GM10847 (cell line): ENCODE measurements around the gene TMEM143.

Experiments used
- POLR2A ChIP-seq: IDR thresholded peaks from 2 replicates; pipeline ENCODE4 v1.6.1; 2011; ENCODE audit not compliant: insufficient read length; ENCODE audit errors: extremely low read depth

The TMEM143 gene

DNA sequence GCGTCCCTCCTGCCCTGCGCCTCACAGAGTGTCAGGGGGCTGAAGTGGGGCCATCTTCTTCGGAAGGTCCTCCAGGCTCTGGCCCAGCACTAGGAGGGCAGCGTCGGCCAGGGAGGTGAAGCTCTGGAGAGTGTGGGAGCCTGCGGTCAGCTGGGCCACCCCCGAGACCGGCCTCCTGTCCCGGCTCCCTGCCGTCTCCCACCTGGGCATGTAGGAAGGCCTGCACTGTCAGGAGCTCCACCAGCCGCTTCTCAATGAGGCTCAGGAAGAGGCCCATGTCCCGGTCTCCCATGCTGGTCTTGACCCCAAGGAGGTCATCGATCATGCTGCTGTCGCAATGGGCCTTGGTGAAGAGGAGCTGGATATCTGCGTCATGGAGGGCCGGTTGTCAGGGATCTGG lies 65.8 kb downstream of the TMEM143 start:
- TF ChIP-seq POLR2A, result no peak

DNA sequence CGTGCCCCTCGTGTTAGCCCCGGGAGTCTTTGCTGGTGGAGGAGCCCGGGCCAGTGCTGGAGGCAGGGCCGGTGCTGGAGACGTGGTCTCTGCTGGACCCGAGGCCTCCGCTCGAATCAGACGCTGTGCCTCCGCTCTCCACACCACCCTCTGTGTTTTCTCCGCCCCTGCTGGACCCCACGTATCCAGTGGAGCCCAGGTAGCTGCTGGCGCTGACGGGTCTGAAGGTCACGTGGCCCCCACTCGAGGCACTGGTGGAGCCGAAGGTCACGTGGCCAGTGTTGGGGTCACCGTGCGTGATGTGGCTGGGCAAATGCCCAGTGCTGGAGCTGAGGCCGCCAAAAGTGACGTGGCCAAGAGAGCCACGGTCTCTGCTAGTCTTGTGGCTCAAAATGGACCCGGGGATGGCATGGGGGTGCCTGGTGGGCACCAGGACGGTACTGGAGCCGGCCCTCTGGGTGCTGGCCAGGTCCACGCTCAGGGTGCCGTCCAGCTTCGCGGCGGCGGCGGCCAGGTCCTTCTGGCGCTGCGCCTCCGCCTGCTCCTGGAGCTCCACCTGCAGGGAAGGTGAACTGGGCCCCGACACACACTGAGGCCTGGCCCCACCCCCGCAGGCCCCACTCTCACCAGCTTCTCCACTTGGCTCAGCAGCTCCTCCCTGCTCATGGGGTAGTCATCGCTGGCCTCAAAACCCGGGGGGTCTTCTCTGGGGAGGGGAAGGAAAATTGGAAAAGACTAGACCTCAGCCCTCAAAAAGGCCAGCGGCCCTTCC lies 66.6 kb downstream of the TMEM143 start:
- TF ChIP-seq POLR2A, result no peak

DNA sequence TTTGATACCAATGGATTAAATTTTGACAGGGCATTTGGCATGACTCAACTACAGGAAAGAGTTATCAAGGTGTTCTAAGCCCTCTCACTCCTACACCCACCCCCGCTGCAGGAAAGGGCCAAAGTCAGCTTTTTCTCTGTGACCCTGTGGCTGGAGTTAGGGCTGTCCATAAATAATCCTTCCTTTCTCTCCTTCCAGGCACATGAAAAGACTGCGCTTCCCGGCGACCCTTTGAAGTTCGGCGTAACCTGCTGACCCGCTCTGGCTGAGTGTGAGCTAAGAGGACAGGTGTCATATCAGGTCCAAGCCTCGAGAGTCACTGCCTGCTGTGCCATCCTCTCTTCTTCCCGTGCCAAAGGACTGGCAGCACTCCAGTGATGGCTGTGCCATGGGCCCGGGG lies 68.3 kb downstream of the TMEM143 start:
- no peak for TF ChIP-seq POLR2A

DNA sequence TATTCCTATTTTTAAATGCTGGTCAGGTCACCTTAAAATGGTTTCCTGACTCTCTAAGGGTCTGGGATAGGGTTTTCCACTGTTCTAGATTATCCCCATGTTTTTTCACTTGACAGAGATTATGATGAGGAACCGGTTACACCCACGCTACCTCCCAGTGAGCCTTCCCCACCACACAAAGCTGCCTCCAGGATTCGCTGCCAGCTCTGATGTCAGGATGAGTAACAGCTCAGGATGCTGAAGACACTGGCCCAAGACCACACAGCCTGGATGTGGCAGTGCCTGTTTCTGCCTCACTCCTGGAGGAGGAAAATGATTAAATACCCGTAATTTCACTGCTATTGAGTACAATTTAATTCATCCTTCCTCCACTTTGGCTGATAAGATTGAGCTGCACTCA lies 70.9 kb downstream of the TMEM143 start:
- no peak for TF ChIP-seq POLR2A

DNA sequence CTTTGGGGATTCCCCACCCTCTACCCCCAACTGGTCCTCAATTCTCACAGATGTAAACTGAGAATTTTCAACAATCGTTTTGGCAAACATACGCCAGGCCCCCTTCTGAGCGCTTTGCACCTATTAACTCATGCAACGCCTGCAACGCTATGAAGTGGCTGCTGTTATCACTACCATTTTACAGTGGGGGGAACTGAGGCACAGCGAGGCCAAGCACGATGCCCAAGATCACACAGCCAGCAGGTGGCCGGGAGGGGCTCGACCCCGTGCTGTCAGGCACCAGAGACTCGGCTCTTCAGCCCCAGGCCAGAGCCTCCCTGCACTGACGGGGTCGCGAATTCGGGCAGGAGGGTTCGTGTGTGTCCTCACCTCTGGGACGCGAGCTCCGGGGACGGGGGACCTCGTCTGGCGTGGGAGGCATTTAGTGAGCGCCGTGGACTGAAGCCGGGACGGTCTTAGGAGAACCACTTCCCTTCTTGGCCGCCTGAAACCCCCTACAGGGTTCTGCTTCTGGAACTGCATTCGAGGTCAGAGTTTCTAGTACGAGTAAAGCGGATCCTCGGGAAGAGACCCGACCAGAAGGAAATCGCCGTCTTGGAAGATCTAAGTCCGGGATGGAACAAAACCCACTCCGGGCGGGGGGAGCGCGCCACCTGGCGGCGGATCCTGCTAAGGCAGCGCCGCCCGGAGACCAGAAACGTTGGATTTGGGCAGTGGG lies 72.8 kb downstream of the TMEM143 start:
- no peak for TF ChIP-seq POLR2A

DNA sequence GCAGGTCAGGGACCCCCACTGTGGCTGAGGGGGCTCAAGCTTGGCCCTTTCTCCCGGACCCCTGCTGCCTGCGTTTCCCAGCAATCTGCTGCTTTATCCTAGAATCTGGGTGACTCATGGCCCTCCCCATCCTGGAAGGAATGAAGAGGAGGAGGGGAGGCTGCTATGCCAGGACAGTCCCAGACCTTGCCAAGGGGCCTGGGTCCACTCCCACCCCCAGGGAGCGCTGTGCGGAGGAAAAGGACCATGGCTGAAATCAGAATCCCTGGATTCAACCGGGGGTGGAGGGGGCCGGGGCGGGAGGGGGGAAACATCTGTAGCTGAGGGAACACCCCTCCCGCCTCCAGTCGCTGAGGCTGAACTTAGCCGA lies 73.4 kb downstream of the TMEM143 start:
- TF ChIP-seq POLR2A, result no peak

DNA sequence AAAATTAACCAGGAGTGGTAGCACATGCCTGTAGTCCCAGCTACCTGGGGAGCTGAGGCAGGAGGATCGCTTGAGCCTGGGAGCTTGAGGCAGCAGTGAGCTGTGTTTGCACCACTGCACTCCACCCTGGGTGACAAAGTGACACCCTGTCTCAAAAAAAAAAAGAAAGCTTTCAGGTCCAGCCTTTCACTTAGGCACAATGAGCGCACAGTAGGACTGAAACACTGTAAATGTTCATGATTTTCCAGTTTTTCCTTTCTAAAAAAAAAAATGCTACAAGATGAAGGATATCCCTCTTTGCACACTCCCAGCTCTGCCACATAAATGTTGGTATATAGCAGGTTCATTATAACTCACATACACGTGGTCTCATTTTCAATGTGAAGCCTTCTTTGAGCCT lies 76.0 kb downstream of the TMEM143 start:
- TF ChIP-seq POLR2A, result no peak

DNA sequence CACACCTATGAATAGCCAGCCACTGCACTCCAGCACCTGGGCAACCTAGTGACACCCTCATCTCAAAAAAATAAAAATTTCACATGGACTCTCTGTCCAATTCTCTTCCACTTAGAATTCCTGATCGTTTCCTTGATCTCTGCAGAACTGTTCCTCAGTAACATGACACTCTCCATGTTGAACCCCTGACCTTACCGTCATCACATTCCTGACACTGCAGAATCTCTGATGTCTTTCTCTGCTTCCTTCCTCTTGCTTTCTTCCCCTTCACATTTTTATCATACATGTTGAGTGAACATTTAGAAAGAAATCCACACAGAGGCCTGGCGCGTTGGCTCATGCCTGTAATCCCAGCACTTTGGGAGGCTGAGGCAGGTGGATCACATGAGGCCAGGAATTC lies 78.8 kb downstream of the TMEM143 start:
- no peak for TF ChIP-seq POLR2A

DNA sequence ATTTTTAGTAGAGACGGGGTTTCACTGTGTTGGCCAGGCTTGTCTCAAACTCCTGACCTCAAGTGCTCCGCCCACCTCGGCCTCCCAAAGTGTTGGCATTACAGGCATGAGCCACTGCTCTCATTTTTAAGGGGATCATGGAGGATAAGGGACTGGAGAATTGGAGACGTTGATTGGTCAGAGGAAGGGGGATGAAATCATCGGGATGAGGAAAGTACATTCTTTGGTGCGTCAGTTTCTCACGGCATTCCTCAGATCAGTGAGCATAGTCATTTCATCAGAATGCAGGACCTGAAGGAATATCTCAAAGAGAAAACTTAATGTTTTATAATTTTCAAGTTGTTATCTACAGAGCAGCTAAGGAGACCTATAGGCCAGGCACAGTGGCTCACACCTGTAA lies 79.8 kb downstream of the TMEM143 start:
- no peak for TF ChIP-seq POLR2A
